ENCODE measurements around the gene YARS1.

DNA sequence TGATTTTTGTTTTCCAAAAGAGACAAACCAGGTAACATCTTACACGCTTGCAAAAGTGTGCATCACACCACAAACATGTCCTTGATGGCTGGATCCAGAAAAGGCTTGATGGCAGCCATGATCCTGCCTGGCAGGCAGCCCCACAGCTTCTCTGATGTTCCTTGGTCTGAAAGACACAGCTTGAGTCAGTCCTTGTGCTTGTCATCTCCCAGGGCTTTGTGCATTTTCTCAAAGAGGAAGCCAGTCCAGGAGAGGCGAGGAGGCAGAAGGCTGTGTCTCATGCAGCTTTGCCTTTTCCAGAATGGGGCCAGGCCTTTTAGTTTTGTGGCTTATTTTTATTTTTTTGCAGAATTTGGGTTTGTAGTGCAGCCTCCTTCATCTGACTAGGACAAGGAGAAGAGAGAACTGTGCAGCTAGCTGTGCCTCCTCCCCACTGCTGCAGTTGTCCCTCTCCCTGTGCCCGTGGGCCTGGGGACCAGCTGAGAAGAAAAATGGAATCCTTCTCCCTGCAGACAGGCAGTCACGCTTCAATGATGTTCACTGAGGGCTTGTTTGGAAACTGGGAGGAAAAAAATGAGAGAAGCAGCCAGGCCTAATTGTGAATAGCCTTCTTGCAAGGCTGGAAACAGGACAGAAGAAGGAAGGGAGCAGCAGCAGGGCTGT is 46.2 kb upstream of the YARS1 start:
- TF ChIP-seq, protein P1, sequence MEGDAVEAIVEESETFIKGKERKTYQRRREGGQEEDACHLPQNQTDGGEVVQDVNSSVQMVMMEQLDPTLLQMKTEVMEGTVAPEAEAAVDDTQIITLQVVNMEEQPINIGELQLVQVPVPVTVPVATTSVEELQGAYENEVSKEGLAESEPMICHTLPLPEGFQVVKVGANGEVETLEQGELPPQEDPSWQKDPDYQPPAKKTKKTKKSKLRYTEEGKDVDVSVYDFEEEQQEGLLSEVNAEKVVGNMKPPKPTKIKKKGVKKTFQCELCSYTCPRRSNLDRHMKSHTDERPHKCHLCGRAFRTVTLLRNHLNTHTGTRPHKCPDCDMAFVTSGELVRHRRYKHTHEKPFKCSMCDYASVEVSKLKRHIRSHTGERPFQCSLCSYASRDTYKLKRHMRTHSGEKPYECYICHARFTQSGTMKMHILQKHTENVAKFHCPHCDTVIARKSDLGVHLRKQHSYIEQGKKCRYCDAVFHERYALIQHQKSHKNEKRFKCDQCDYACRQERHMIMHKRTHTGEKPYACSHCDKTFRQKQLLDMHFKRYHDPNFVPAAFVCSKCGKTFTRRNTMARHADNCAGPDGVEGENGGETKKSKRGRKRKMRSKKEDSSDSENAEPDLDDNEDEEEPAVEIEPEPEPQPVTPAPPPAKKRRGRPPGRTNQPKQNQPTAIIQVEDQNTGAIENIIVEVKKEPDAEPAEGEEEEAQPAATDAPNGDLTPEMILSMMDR (IDR thresholded peaks at IDR 0.05): no peak
- TF ChIP-seq POLR2AphosphoS5 (IDR thresholded peaks at IDR 0.05; ENCODE audit: low read depth, low read length): no peak
- no peak for TF ChIP-seq SIN3A (IDR thresholded peaks at IDR 0.05; ENCODE audit: borderline replicate concordance, insufficient read depth, low read depth, low read length)
- TF ChIP-seq, protein P2, sequence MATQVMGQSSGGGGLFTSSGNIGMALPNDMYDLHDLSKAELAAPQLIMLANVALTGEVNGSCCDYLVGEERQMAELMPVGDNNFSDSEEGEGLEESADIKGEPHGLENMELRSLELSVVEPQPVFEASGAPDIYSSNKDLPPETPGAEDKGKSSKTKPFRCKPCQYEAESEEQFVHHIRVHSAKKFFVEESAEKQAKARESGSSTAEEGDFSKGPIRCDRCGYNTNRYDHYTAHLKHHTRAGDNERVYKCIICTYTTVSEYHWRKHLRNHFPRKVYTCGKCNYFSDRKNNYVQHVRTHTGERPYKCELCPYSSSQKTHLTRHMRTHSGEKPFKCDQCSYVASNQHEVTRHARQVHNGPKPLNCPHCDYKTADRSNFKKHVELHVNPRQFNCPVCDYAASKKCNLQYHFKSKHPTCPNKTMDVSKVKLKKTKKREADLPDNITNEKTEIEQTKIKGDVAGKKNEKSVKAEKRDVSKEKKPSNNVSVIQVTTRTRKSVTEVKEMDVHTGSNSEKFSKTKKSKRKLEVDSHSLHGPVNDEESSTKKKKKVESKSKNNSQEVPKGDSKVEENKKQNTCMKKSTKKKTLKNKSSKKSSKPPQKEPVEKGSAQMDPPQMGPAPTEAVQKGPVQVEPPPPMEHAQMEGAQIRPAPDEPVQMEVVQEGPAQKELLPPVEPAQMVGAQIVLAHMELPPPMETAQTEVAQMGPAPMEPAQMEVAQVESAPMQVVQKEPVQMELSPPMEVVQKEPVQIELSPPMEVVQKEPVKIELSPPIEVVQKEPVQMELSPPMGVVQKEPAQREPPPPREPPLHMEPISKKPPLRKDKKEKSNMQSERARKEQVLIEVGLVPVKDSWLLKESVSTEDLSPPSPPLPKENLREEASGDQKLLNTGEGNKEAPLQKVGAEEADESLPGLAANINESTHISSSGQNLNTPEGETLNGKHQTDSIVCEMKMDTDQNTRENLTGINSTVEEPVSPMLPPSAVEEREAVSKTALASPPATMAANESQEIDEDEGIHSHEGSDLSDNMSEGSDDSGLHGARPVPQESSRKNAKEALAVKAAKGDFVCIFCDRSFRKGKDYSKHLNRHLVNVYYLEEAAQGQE (IDR thresholded peaks at IDR 0.05; ENCODE audit: insufficient read depth in 1 of 2, low read depth in 2 of 2, low read length in 1 of 2): no peak
